Gastrocnemius medialis (tissue), 4 donors: ENCODE data around the gene CAB39.

Source experiments
- CTCF ChIP-seq, 5 experiments: fragments of 450-650 bp in 3 of 5; fragments of 200-600 bp in 2 of 5; sonication (generic) in 2 of 5; IDR thresholded peaks in 4 of 5; conservative IDR thresholded peaks in 1 of 5; 1 replicate in 4 of 5; 2 replicates in 1 of 5; pipeline ENCODE4 v1.5.1; 2016 to 2019; ENCODE audit warnings: antibody characterized with exemption in 5 of 5, mild to moderate bottlenecking in 3 of 5, moderate library complexity in 3 of 5
- POLR2A ChIP-seq, 2 donors: fragments of 450-650 bp; IDR thresholded peaks; one replicate each; pipeline ENCODE4 v1.6.1; 2017; ENCODE audit warnings: antibody characterized with exemption in 2 of 2, mild to moderate bottlenecking in 2 of 2, moderate library complexity in 2 of 2

GRCh38 chr2:230778350-230779063 lies 65.9 kb downstream of the CAB39 start:
- TF ChIP-seq POLR2A (IDR thresholded peaks at IDR 0.05) (no peak), CTCF (IDR thresholded peaks at IDR 0.05 in 4 of 5, conservative IDR thresholded peaks at IDR 0.05 in 1 of 5) (no peak)
